Measurements from ENCODE around the gene C2. TPM values are rescaled to one million over a fixed set of nuclear protein-coding genes. Genes with fewer than 3 reads are reported as not detected.

C2 gene
- total RNA-seq, 2 experiments from 2014 or later: 1.6 to 2.1 TPM

GRCh38 chr6:31940256-31940664, 12.7 kb downstream of the C2 start:
- no peaks in the 10 kb centered on the region for H3K9me3 Mint-ChIP-seq
- no peaks in the 10 kb centered on the region for H3K36me3 Mint-ChIP-seq (ENCODE audit: low read depth)
- peaks cover under 1% of the 10 kb centered on the region for H3K4me1 Mint-ChIP-seq (ENCODE audit: low read depth)
- CTCF ChIA-PET: interaction anchor here (0.6 to 2.9 kb wide), 3 partner anchors 12 to 297 kb away, joined by 3 to 16 read pairs (median 3); no protein-coding TSS in a partner anchor
- H3K27ac Mint-ChIP-seq: no peak overlapping the region
- H3K27me3 Mint-ChIP-seq (ENCODE audit: low read depth): peaks cover 1% of the 10 kb centered on the region
- H3K4me3 Mint-ChIP-seq: no peak overlapping the region
- intact Hi-C loops (cut with micrococcal nuclease): no loop called here
- DNase-seq: no peak

- Mint-ChIP-seq H3K27ac (no peak overlapping the region), H3K9me3 (no peaks in the 10 kb centered on the region)
- CTCF ChIA-PET: interaction anchor here (2.8 kb wide), 1 partner anchor 8 kb away, joined by 14 read pairs; no protein-coding TSS in a partner anchor
Observed at GRCh38 chr6:31943742-31944141, 16.2 kb downstream of the C2 start.

GRCh38 chr6:31945154-31945506, 17.6 kb downstream of the C2 start:
- no peak overlapping the region for H3K4me3 Mint-ChIP-seq
- no peaks in the 10 kb centered on the region for H3K36me3 Mint-ChIP-seq (ENCODE audit: low read depth)
- no peak for DNase-seq
- intact Hi-C loops (cut with micrococcal nuclease): no loop called here
- CTCF ChIA-PET: no interaction called here
- H3K27ac Mint-ChIP-seq: no peak overlapping the region
- peaks cover 2% of the 10 kb centered on the region for H3K27me3 Mint-ChIP-seq (ENCODE audit: low read depth)
- no peaks in the 10 kb centered on the region for H3K9me3 Mint-ChIP-seq
- H3K4me1 Mint-ChIP-seq (ENCODE audit: low read depth): peaks cover 7% of the 10 kb centered on the region

More at GRCh38 chr6:31943742-31944141, 16.2 kb downstream of the C2 start:
- intact Hi-C loops (cut with micrococcal nuclease): no loop called here
- no peak for DNase-seq
- H3K4me3 Mint-ChIP-seq: no peak overlapping the region
- H3K27me3 Mint-ChIP-seq (ENCODE audit: low read depth): peaks cover 2% of the 10 kb centered on the region
- H3K36me3 Mint-ChIP-seq (ENCODE audit: low read depth): no peaks in the 10 kb centered on the region
- peaks cover 7% of the 10 kb centered on the region for H3K4me1 Mint-ChIP-seq (ENCODE audit: low read depth)

- intact Hi-C loops (cut with micrococcal nuclease): no loop called here
- peaks cover 7% of the 10 kb centered on the region for H3K4me1 Mint-ChIP-seq (ENCODE audit: low read depth)
- peaks cover 2% of the 10 kb centered on the region for H3K27me3 Mint-ChIP-seq (ENCODE audit: low read depth)
- no peak within 1 kb of the TSS for H3K4me3 Mint-ChIP-seq
- H3K9me3 Mint-ChIP-seq: no peaks in the 10 kb centered on the region
- DNase-seq: peak; percentile 36
- CTCF ChIA-PET: no interaction called here
- no peak within 1 kb of the TSS for H3K27ac Mint-ChIP-seq
- no peaks in the 10 kb centered on the region for H3K36me3 Mint-ChIP-seq (ENCODE audit: low read depth)
Observed at GRCh38 chr6:31945507-31946369, 18.2 kb downstream of the C2 start, which contains the start of gene CFB. Gene CFB (plus strand): TSS chr6:31946095. CDS start chr6:31946222, 127 bp downstream.

- no peaks in the 10 kb centered on the region for H3K36me3 Mint-ChIP-seq (ENCODE audit: low read depth)
- H3K4me1 Mint-ChIP-seq (ENCODE audit: low read depth): peaks cover 7% of the 10 kb centered on the region
- intact Hi-C loops (cut with micrococcal nuclease): no loop called here
- DNase-seq: no peak
- H3K27ac Mint-ChIP-seq: no peak overlapping the region
- H3K9me3 Mint-ChIP-seq: no peaks in the 10 kb centered on the region
- CTCF ChIA-PET: no interaction called here
- H3K4me3 Mint-ChIP-seq: no peak overlapping the region
- H3K27me3 Mint-ChIP-seq (ENCODE audit: low read depth): peaks cover 2% of the 10 kb centered on the region
Observed at GRCh38 chr6:31946370-31946885, 18.9 kb downstream of the C2 start.

GRCh38 chr6:31947070-31947675, 19.7 kb downstream of the C2 start:
- CTCF ChIA-PET: no interaction called here
- DNase-seq: no peak
- Mint-ChIP-seq H3K4me3 (no peak overlapping the region), H3K36me3 (ENCODE audit: low read depth) (no peaks in the 10 kb centered on the region), H3K27me3 (ENCODE audit: low read depth) (peaks cover 2% of the 10 kb centered on the region), H3K27ac (no peak overlapping the region), H3K9me3 (no peaks in the 10 kb centered on the region), H3K4me1 (ENCODE audit: low read depth) (peaks cover 7% of the 10 kb centered on the region)
- intact Hi-C loops (cut with micrococcal nuclease): no loop called here

- CTCF ChIA-PET: no interaction called here
- no peak overlapping the region for H3K27ac Mint-ChIP-seq
Observed at GRCh38 chr6:31947864-31948263, 20.3 kb downstream of the C2 start.

GRCh38 chr6:31948306-31948705, 20.8 kb downstream of the C2 start:
- Mint-ChIP-seq H3K27me3 (ENCODE audit: low read depth) (peaks cover 2% of the 10 kb centered on the region), H3K4me3 (no peak overlapping the region), H3K36me3 (ENCODE audit: low read depth) (peaks cover 7% of the 10 kb centered on the region), H3K9me3 (no peaks in the 10 kb centered on the region), H3K27ac (no peak overlapping the region), H3K4me1 (ENCODE audit: low read depth) (peaks cover 7% of the 10 kb centered on the region)
- DNase-seq: no peak
- CTCF ChIA-PET: no interaction called here
- intact Hi-C loops (cut with micrococcal nuclease): no loop called here

More at GRCh38 chr6:31947864-31948263, 20.3 kb downstream of the C2 start:
- Mint-ChIP-seq H3K36me3 (ENCODE audit: low read depth) (peaks cover 3% of the 10 kb centered on the region), H3K4me3 (no peak overlapping the region), H3K4me1 (ENCODE audit: low read depth) (peaks cover 7% of the 10 kb centered on the region), H3K27me3 (ENCODE audit: low read depth) (peaks cover 2% of the 10 kb centered on the region), H3K9me3 (no peaks in the 10 kb centered on the region)
- DNase-seq: no peak
- intact Hi-C loops (cut with micrococcal nuclease): no loop called here

- intact Hi-C loops (cut with micrococcal nuclease): no loop called here
- DNase-seq: no peak
- Mint-ChIP-seq H3K27ac (no peak overlapping the region), H3K36me3 (ENCODE audit: low read depth) (peaks cover 12% of the 10 kb centered on the region), H3K9me3 (no peaks in the 10 kb centered on the region), H3K4me3 (no peak overlapping the region), H3K4me1 (ENCODE audit: low read depth) (peaks cover 7% of the 10 kb centered on the region), H3K27me3 (ENCODE audit: low read depth) (peaks cover 2% of the 10 kb centered on the region)
- CTCF ChIA-PET: no interaction called here
Observed at GRCh38 chr6:31948753-31949413, 21.4 kb downstream of the C2 start.

GRCh38 chr6:31949926-31950548, 22.5 kb downstream of the C2 start:
- Mint-ChIP-seq H3K9me3 (no peaks in the 10 kb centered on the region), H3K27ac (no peak overlapping the region), H3K36me3 (ENCODE audit: low read depth) (peaks cover 23% of the 10 kb centered on the region), H3K4me1 (ENCODE audit: low read depth) (peaks cover 7% of the 10 kb centered on the region), H3K4me3 (no peak overlapping the region), H3K27me3 (ENCODE audit: low read depth) (peaks cover 2% of the 10 kb centered on the region)
- CTCF ChIA-PET: interaction anchor here (0.6 kb wide), 2 partner anchors 115 to 202 kb away, joined by 3 read pairs; no protein-coding TSS in a partner anchor
- intact Hi-C loops (cut with micrococcal nuclease): no loop called here
- no peak for DNase-seq

- Mint-ChIP-seq H3K27ac (no peak overlapping the region), H3K4me3 (no peak overlapping the region), H3K4me1 (ENCODE audit: low read depth) (peaks cover 4% of the 10 kb centered on the region), H3K27me3 (ENCODE audit: low read depth) (no peaks in the 10 kb centered on the region), H3K9me3 (no peaks in the 10 kb centered on the region), H3K36me3 (ENCODE audit: low read depth) (peaks cover 28% of the 10 kb centered on the region)
- CTCF ChIA-PET: interaction anchor here (0.6 to 2.8 kb wide), 25 partner anchors 9 to 1181 kb away, joined by 3 to 16 read pairs (median 3); partner anchors contain the start of genes DXO, LSM2 and LY6G5C
- intact Hi-C loops (cut with micrococcal nuclease): loop anchor here (2.0 kb wide), 2 partner anchors 49 to 271 kb away; partner anchors contain the start of genes LY6G5C and ZBTB12
- peak; percentile 60 for DNase-seq
Observed at GRCh38 chr6:31952140-31952805, 24.8 kb downstream of the C2 start.

Data from activated naive CD4-positive, alpha-beta T cell treated with anti-CD3 and anti-CD28 coated beads for 36 hours (primary cell).